ENCODE data around the gene DNAJC6. TPM values are rescaled to one million over a fixed set of nuclear protein-coding genes. Genes with fewer than 3 reads are reported as not detected.
"Not testable (repeated sequence)": the region's sequence is repeated elsewhere in the genome, so short reads cannot be mapped to it uniquely, and the experiment has no call there.

DNAJC6 gene
- total RNA-seq, 2 experiments from 2014 or later, result 1.9 TPM

DNA sequence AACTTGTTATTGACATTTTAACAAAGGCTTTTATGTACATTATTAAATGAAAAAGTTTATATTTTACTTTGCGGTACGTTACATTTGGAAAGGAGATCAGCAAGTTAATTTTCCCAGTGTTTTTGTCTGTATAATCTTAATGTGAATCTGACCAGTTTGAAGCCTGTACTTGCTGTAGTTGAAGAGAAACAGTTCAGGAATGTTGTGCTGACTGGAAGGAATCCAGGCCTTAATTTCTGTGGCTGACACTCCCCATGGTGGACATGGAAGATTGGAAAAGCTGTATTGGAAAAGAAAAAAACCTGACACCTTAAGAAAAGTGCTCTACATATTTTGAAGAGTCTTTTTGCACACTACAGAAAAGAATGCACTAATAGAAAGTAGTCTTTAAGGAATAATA lies 126.6 kb downstream of the DNAJC6 start:
- no peaks in the 10 kb centered on the region for H3K9me3 Mint-ChIP-seq
- ChIA-PET CTCF (interaction anchor here (0.9 to 1.5 kb wide), 5 partner anchors 9 to 252 kb away, joined by 3 to 4 read pairs (median 3); no protein-coding TSS in a partner anchor), POLR2A (no interaction called here)
- no peak overlapping the region for H3K27ac Mint-ChIP-seq
- no peak overlapping the region for H3K4me3 Mint-ChIP-seq
- no peak for DNase-seq
- no peaks in the 10 kb centered on the region for H3K27me3 Mint-ChIP-seq
- no peaks in the 10 kb centered on the region for H3K36me3 Mint-ChIP-seq (ENCODE audit: low read depth)
- H3K4me1 Mint-ChIP-seq, result peaks cover 24% of the 10 kb centered on the region

DNA sequence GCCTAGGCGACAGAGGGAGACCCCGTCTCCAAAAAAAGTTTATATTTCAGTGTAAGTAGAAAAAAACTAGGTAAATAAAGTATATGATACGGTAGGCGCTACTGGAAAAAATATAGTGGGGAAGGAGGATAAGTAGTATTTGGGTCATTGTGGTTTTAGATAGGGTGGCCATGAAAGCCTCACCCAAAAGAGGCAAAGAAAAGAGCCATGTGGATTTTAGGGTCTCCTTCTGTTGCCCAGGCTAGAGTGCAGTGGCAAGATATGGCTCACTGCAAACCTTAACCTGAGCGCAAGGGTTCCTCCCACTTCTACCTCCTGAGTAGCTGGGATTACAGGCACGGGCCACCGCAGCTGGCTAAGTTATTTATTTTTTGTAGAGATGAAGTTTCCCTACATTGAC lies 128.3 kb downstream of the DNAJC6 start:
- no peak for DNase-seq
- Mint-ChIP-seq H3K4me3 (no peak overlapping the region), H3K36me3 (ENCODE audit: low read depth) (no peaks in the 10 kb centered on the region), H3K9me3 (no peaks in the 10 kb centered on the region), H3K27me3 (no peaks in the 10 kb centered on the region), H3K27ac (no peak overlapping the region), H3K4me1 (peaks cover 11% of the 10 kb centered on the region)
- POLR2A ChIA-PET, result interaction anchor here (0.6 kb wide), 1 partner anchor 184 kb away, joined by 3 read pairs; no protein-coding TSS in a partner anchor
- CTCF ChIA-PET, result interaction anchor here (1.3 kb wide), 1 partner anchor 250 kb away, joined by 3 read pairs; no protein-coding TSS in a partner anchor

DNA sequence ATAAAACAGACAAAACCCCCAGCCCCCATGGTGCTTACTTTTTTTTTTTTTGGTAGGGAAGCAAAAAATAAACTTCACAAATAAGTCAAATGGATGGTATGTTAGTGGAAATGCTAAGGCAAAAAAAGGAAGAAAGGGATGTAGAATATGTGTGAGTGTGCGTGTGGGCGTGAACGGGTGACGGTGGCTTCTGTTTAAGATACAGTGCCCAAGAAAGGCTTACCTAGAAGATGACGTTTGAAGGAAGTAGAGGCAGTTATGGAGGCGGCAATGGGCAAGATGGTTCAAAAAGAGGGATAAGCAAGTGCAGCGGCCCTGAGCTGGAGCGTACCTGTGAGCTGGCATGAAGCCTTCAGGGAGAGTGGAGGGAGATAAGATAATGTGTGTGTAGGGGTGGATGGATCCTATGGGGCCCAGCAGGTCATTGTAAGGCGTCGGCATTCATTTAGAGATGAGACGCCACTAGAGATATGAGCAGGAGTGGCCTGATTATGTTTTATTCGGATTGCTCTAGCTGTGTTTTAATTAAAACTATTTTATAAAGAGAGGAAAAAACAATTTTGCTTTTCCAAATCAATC lies 131.1 kb downstream of the DNAJC6 start:
- Mint-ChIP-seq H3K27ac (no peak overlapping the region), H3K36me3 (ENCODE audit: low read depth) (no peaks in the 10 kb centered on the region), H3K4me1 (peaks cover 7% of the 10 kb centered on the region), H3K27me3 (no peaks in the 10 kb centered on the region), H3K9me3 (no peaks in the 10 kb centered on the region), H3K4me3 (no peak overlapping the region)
- CTCF ChIA-PET, result interaction anchor here (0.6 to 1.0 kb wide), 4 partner anchors 15 to 495 kb away, joined by 3 to 5 read pairs (median 4); no protein-coding TSS in a partner anchor
- POLR2A ChIA-PET, result interaction anchor here (0.6 kb wide), 1 partner anchor 32 kb away, joined by 3 read pairs; no protein-coding TSS in a partner anchor
- no peak for DNase-seq

DNA sequence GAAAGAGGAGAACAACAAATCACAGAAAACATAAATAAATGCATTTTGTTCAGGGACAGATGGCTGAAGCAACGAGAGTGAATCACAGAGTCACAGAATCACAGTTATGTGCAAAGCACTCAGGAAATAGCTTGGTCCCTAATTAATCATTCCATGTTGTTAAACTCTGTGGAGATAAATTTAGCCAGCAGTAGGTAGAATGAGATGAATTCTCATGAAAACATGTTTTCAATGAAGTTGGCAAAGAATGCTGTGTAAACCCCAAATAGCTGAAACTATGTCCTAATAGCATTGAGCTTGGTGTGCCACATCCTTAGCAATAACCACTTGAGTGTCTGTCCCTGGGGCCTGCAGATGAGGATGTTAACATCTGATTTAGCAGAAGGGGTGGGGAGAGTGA lies 131.6 kb downstream of the DNAJC6 start:
- H3K9me3 Mint-ChIP-seq, result no peaks in the 10 kb centered on the region
- ChIA-PET POLR2A (interaction anchor here (0.6 kb wide), 1 partner anchor 32 kb away, joined by 3 read pairs; no protein-coding TSS in a partner anchor), CTCF (interaction anchor here (0.8 to 1.0 kb wide), 3 partner anchors 15 to 23 kb away, joined by 3 to 4 read pairs (median 3); no protein-coding TSS in a partner anchor)
- DNase-seq, result no peak
- no peak overlapping the region for H3K27ac Mint-ChIP-seq
- H3K4me3 Mint-ChIP-seq, result no peak overlapping the region
- H3K4me1 Mint-ChIP-seq, result peaks cover 7% of the 10 kb centered on the region
- H3K27me3 Mint-ChIP-seq, result no peaks in the 10 kb centered on the region
- H3K36me3 Mint-ChIP-seq (ENCODE audit: low read depth), result no peaks in the 10 kb centered on the region

DNA sequence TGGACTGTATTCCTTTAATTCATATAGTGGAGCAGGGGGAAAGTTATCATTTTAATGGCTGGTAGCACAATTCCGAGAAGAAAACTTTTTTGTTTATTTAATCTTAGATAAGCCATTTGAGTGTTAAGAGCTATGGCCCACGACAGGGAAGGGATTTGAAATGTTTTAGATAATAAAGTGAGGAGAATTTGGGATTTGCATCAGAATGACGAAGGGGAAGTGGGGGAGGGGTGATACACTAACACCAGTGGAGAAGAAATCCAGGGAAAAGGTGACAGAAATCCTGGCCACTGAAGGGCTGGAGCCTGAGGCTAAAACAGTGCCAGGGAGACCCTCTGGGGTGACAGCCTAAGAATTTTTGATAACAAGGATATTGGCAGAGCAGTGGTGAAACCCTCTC lies 132.1 kb downstream of the DNAJC6 start:
- no peaks in the 10 kb centered on the region for H3K27me3 Mint-ChIP-seq
- H3K27ac Mint-ChIP-seq, result no peak overlapping the region
- ChIA-PET CTCF (interaction anchor here (0.8 to 0.9 kb wide), 2 partner anchors 16 to 18 kb away, joined by 3 read pairs; no protein-coding TSS in a partner anchor), POLR2A (no interaction called here)
- no peak overlapping the region for H3K4me3 Mint-ChIP-seq
- no peak for DNase-seq
- no peaks in the 10 kb centered on the region for H3K36me3 Mint-ChIP-seq (ENCODE audit: low read depth)
- H3K4me1 Mint-ChIP-seq, result peaks cover 3% of the 10 kb centered on the region
- H3K9me3 Mint-ChIP-seq, result no peaks in the 10 kb centered on the region

DNA sequence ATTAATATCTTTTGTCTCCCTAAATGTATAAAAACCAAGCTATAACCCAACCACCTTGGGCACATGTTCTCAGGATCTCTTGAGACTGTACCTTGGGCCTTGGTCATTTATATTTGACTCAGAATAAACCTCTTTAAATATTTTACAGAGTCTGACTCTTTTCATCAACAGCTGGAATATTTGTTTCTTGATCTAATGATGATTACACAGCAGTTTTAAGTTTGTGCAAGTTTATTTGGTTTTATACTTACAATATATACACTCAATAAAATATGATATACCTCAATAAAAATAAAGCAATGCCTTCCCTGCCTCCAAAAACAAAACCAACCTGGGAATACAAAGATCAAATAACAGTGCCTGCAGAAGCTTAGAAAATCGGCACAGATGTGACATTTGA lies 133.1 kb downstream of the DNAJC6 start:
- CTCF ChIA-PET, result no interaction called here

GRCh38 chr1:65443647-65444046 lies 134.3 kb downstream of the DNAJC6 start:
- CTCF ChIA-PET, result interaction anchor here (0.6 to 0.7 kb wide), 2 partner anchors 189 to 298 kb away, joined by 3 read pairs; no protein-coding TSS in a partner anchor
- H3K4me1 Mint-ChIP-seq, result no peaks in the 10 kb centered on the region
- no peak overlapping the region for H3K4me3 Mint-ChIP-seq
- POLR2A ChIA-PET, result no interaction called here
- H3K36me3 Mint-ChIP-seq (ENCODE audit: low read depth), result no peaks in the 10 kb centered on the region
- H3K27ac Mint-ChIP-seq, result no peak overlapping the region
- no peaks in the 10 kb centered on the region for H3K9me3 Mint-ChIP-seq
- H3K27me3 Mint-ChIP-seq, result no peaks in the 10 kb centered on the region
- DNase-seq, result no peak

More for the DNA sequence above, 133.1 kb downstream of the DNAJC6 start:
- no peaks in the 10 kb centered on the region for H3K9me3 Mint-ChIP-seq
- no peak overlapping the region for H3K27ac Mint-ChIP-seq
- no peaks in the 10 kb centered on the region for H3K36me3 Mint-ChIP-seq (ENCODE audit: low read depth)
- H3K4me1 Mint-ChIP-seq, result no peaks in the 10 kb centered on the region
- POLR2A ChIA-PET, result no interaction called here
- H3K4me3 Mint-ChIP-seq, result no peak overlapping the region
- DNase-seq, result no peak
- no peaks in the 10 kb centered on the region for H3K27me3 Mint-ChIP-seq

DNA sequence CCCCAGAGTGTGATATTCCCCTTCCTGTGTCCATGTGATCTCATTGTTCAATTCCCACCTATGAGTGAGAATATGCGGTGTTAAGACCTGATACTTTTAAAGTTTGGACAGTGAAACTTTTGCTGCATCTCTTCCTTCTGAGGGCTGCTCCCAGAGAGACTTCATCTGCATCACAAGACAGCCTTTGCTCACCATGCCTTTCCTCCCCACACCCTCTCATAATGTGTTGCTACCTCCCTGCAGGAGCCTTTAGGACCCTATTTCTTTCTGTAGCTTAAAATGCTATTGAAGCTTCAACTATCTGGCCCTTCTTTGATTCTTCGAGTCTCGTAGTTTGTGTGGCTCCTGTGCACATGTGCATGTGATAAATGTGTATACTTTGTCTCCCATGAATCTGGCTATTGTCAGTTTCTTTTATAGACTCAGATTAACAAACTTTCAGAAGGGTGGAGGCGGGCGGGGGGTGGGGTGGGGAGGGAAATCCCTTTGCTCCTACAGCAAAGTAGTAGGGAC lies 134.8 kb downstream of the DNAJC6 start:
- Mint-ChIP-seq H3K9me3 (no peaks in the 10 kb centered on the region), H3K4me1 (no peaks in the 10 kb centered on the region), H3K36me3 (ENCODE audit: low read depth) (no peaks in the 10 kb centered on the region), H3K4me3 (no peak overlapping the region), H3K27ac (no peak overlapping the region), H3K27me3 (no peaks in the 10 kb centered on the region)
- ChIA-PET CTCF (no interaction called here), POLR2A (no interaction called here)
- DNase-seq, result no peak

DNA sequence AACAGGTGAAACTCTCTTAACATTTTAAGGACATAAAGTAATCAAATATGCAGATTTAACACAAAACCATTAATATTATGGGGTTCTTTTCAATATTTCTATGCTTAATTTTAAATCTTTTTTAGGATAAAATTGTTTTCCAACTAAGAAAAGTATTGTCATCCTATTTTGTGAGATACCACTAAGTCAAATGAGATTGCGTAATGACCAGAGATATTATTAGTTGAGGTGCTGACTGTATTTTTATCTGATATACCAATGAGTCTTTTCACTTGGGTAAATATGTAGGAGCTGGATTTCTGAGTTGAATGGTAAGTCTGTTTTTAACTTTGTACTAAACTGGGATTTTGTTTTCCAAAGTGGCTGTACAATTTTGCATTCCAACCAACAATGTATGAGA lies 136.5 kb downstream of the DNAJC6 start:
- Mint-ChIP-seq H3K27me3 (no peaks in the 10 kb centered on the region), H3K27ac (no peak overlapping the region), H3K36me3 (ENCODE audit: low read depth) (no peaks in the 10 kb centered on the region), H3K9me3 (no peaks in the 10 kb centered on the region), H3K4me1 (no peaks in the 10 kb centered on the region), H3K4me3 (no peak overlapping the region)
- CTCF ChIA-PET, result no interaction called here
- DNase-seq, result no peak
- POLR2A ChIA-PET, result no interaction called here

DNA sequence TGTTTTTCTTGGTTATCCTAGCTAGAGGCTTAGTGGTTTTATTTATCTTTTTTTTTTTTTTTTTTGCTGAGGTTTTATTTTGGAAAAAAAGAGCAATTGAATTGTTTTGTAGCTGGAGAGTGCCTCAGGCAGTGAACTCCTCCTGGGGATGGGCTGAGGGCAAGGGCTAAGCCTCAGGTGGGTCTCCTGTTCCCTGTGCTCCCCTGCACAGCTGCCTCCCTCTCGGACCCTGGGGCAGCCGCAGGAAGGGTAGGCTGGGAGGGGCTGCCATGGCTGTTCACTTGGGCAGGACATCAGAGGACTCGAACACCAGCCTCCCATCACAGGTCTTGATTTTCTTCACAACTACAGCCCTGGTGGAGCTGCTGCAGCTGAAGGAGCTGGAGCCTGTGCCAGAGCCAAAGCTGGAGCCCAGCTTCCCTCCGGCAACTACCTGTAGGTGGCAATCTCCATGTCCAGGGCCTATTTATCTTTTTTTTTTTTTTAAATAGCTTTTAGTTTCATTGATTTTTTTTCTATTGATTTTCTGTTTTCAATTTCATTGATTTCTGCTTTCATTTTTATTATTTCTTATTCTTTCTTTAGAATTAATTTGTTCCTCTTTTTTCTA lies 140.0 kb downstream of the DNAJC6 start:
- Mint-ChIP-seq H3K27ac (no peak overlapping the region), H3K27me3 (no peaks in the 10 kb centered on the region), H3K4me3 (no peak overlapping the region), H3K9me3 (no peaks in the 10 kb centered on the region), H3K4me1 (no peaks in the 10 kb centered on the region), H3K36me3 (ENCODE audit: low read depth) (no peaks in the 10 kb centered on the region)
- DNase-seq, result no peak
- ChIA-PET CTCF (interaction anchor here (0.5 to 1.8 kb wide), 2 partner anchors 10 to 162 kb away, joined by 3 to 5 read pairs; no protein-coding TSS in a partner anchor), POLR2A (no interaction called here)

DNA sequence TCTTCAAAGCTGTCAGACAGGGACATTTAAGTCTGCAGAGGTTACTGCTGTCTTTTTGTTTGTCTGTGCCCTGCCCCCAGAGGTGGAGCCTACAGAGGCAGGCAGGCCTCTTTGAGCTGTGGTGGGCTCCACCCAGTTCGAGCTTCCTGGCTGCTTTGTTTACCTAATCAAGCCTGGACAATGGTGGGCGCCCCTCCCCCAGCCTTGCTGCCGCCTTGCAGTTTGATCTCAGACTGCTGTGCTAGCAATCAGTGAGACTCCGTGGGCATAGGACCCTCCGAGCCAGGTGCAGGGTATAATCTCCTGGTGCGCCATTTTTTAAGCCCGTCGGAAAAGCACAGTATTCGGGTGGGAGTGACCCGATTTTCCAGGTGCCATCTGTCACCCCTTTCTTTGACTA lies 146.3 kb downstream of the DNAJC6 start:
- H3K27me3 Mint-ChIP-seq; H3K9me3 Mint-ChIP-seq; POLR2A ChIA-PET; CTCF ChIA-PET; H3K27ac Mint-ChIP-seq; H3K36me3 Mint-ChIP-seq (ENCODE audit: low read depth); H3K4me3 Mint-ChIP-seq; DNase-seq: not testable (repeated sequence)
- H3K4me1 Mint-ChIP-seq, result peaks cover 27% of the 10 kb centered on the region

GRCh38 chr1:65456481-65456880 lies 147.1 kb downstream of the DNAJC6 start:
- no peak for DNase-seq
- Mint-ChIP-seq H3K27me3 (no peaks in the 10 kb centered on the region), H3K4me1 (peaks cover 27% of the 10 kb centered on the region), H3K27ac (no peak overlapping the region), H3K9me3 (peaks cover 8% of the 10 kb centered on the region), H3K4me3 (no peak overlapping the region), H3K36me3 (ENCODE audit: low read depth) (peaks cover 5% of the 10 kb centered on the region)
- ChIA-PET POLR2A (no interaction called here), CTCF (no interaction called here)

DNA sequence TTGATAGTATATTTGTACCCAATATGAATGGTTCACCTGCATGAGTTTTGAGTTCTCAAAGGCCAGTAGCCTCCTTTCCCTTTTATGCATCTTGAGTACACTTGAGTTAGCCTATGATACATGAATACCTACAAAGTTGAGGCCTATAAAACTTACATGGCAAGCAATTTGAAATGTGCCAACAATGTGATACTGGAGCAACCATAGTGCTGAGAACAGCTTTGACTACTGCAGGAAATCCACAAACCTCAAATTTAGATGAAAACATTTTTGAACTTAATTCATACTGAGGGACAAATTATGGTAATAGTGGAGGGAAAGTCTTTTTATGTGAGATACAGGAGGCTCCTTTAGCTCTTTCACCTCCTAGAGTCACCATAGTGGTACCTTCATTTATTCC lies 148.5 kb downstream of the DNAJC6 start:
- H3K36me3 Mint-ChIP-seq (ENCODE audit: low read depth), result peaks cover 5% of the 10 kb centered on the region

More for the DNA sequence above, 148.5 kb downstream of the DNAJC6 start:
- Mint-ChIP-seq H3K4me1 (peaks cover 27% of the 10 kb centered on the region), H3K9me3 (peaks cover 8% of the 10 kb centered on the region), H3K27me3 (no peaks in the 10 kb centered on the region), H3K4me3 (no peak overlapping the region), H3K27ac (no peak overlapping the region)
- ChIA-PET POLR2A (no interaction called here), CTCF (interaction anchor here (0.6 to 1.9 kb wide), 2 partner anchors 12 to 22 kb away, joined by 3 to 4 read pairs; no protein-coding TSS in a partner anchor)
- DNase-seq, result no peak
